AG04449 (cell line): ENCODE measurements around the gene CMTM5.

ENCODE experiments used
- CTCF ChIA-PET: fragments of 350-600 bp; formaldehyde crosslinking; extraction: SDS; loops from one replicate; lab custom pipeline; 2021; ENCODE audit warnings: antibody characterized with exemption; lab: Yijun Ruan, JAX
- POLR2A ChIA-PET: fragments of 400-600, 350-600 bp; formaldehyde crosslinking; extraction: SDS; loops from one replicate; lab custom pipeline; 2020; ENCODE audit warnings: antibody characterized with exemption, inconsistent platforms; lab: Yijun Ruan, JAX
- DNase-seq: peaks from one replicate; pipeline ENCODE4 v3.0.0-alpha.2; 2010; ENCODE audit warnings: low read depth, low spot score
- H3K4me3 ChIP-seq: 2 replicates; pipeline ENCODE4 v1.5.1; 2011; ENCODE audit warnings: low read depth, mild to moderate bottlenecking, control low read depth, low read length
- TF ChIP-seq, protein P1 (sequence below): IDR thresholded peaks from one replicate; pipeline ENCODE4 v1.5.1; 2011; ENCODE audit warnings: mild to moderate bottlenecking, moderate library complexity, low read length, control low read depth, inconsistent platforms; ENCODE audit not compliant: insufficient read depth; ENCODE audit errors: missing control alignments

Gene CMTM5

GRCh38 chr14:23359722-23360447 is 17.0 kb upstream of the CMTM5 start:
- DNase-seq, result no peak
- TF ChIP-seq, protein P1, sequence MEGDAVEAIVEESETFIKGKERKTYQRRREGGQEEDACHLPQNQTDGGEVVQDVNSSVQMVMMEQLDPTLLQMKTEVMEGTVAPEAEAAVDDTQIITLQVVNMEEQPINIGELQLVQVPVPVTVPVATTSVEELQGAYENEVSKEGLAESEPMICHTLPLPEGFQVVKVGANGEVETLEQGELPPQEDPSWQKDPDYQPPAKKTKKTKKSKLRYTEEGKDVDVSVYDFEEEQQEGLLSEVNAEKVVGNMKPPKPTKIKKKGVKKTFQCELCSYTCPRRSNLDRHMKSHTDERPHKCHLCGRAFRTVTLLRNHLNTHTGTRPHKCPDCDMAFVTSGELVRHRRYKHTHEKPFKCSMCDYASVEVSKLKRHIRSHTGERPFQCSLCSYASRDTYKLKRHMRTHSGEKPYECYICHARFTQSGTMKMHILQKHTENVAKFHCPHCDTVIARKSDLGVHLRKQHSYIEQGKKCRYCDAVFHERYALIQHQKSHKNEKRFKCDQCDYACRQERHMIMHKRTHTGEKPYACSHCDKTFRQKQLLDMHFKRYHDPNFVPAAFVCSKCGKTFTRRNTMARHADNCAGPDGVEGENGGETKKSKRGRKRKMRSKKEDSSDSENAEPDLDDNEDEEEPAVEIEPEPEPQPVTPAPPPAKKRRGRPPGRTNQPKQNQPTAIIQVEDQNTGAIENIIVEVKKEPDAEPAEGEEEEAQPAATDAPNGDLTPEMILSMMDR, result no peak
- POLR2A ChIA-PET, result no interaction called here
- H3K4me3 ChIP-seq, result no peak overlapping the region
- CTCF ChIA-PET, result interaction anchor here (0.9 to 12.6 kb wide), 4 partner anchors 7 to 33 kb away, joined by 4 to 153 read pairs (median 30); partner anchors contain the start of genes CMTM5 and SLC22A17

DNA sequence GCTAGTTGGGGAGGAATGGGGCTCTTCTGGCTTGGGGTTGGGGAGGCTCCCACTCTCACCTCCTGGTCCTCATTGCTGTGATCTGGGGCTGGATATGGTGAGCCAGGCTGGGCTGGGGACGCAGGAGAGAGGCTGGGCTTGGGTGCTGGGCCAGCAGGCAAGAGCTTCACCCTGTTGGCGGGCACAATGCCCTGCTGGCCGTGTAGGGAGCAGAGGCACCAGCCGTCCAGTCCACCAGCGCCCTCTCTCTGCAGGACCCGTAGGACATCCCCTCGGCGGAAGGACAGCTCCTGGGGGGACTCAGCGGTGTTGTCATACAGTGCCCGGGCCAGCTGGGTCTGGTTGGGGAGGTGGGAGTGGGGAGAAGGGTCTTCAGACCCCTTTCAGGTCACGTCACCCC is 16.4 kb upstream of the CMTM5 start:
- no peak for DNase-seq
- POLR2A ChIA-PET, result no interaction called here

GRCh38 chr14:23361320-23361719 is 15.5 kb upstream of the CMTM5 start:
- TF ChIP-seq, protein P1, result no peak
- ChIA-PET POLR2A (interaction anchor here (1.6 kb wide), 1 partner anchor 9 kb away, joined by 15 read pairs; the partner anchor contains the start of gene SLC22A17), CTCF (interaction anchor here (0.8 to 12.6 kb wide), 10 partner anchors 8 to 107 kb away, joined by 3 to 153 read pairs (median 6); partner anchors contain the start of genes CMTM5, PPP1R3E and SLC22A17)
- no peak overlapping the region for H3K4me3 ChIP-seq
- no peak for DNase-seq

More for the DNA sequence above, 16.4 kb upstream of the CMTM5 start:
- CTCF ChIA-PET, result interaction anchor here (0.9 to 12.6 kb wide), 5 partner anchors 7 to 34 kb away, joined by 4 to 153 read pairs (median 25); partner anchors contain the start of genes CMTM5 and SLC22A17
- TF ChIP-seq, protein P1, result peak; percentile 4
- no peak overlapping the region for H3K4me3 ChIP-seq

GRCh38 chr14:23361763-23362162 is 15.1 kb upstream of the CMTM5 start:
- ChIA-PET CTCF (interaction anchor here (0.8 to 12.6 kb wide), 11 partner anchors 9 to 107 kb away, joined by 3 to 153 read pairs (median 5); partner anchors contain the start of genes CMTM5, PPP1R3E and SLC22A17), POLR2A (interaction anchor here (1.6 kb wide), 1 partner anchor 9 kb away, joined by 15 read pairs; the partner anchor contains the start of gene SLC22A17)
- TF ChIP-seq, protein P1, result no peak
- no peak for DNase-seq
- H3K4me3 ChIP-seq, result no peak overlapping the region

GRCh38 chr14:23362200-23362599 is 14.6 kb upstream of the CMTM5 start:
- ChIA-PET CTCF (interaction anchor here (0.8 to 12.6 kb wide), 10 partner anchors 9 to 106 kb away, joined by 3 to 153 read pairs (median 6); partner anchors contain the start of genes CMTM5, PPP1R3E and SLC22A17), POLR2A (interaction anchor here (1.6 kb wide), 1 partner anchor 10 kb away, joined by 15 read pairs; the partner anchor contains the start of gene SLC22A17)
- TF ChIP-seq, protein P1, result peak; percentile 40
- no peak for DNase-seq
- no peak overlapping the region for H3K4me3 ChIP-seq
